Esophagus muscularis mucosa (tissue), 4 donors: ENCODE measurements around the gene PADI4. TPM values are rescaled to one million over a fixed set of nuclear protein-coding genes. Genes with fewer than 3 reads are reported as not detected.
"Not testable (repeated sequence)": the region's sequence is repeated elsewhere in the genome, so short reads cannot be mapped to it uniquely, and the experiment has no call there.

ENCODE experiments used
- DNase-seq: peaks from one replicate; pipeline ENCODE4 v3.0.0-alpha.2; 2017; ENCODE audit errors: extremely low spot score
- H3K27ac ChIP-seq, 4 donors: fragments of 200-600 bp; sonication (generic); replicated peaks in 1 of 4; 1 replicate in 3 of 4; 2 replicates in 1 of 4; pipeline ENCODE4 v1.5.1; 2016 to 2019; ENCODE audit warnings: mild to moderate bottlenecking in 1 of 4
- H3K27me3 ChIP-seq, 4 donors: fragments of 200-600 bp; sonication (generic); one replicate each; pipeline versions ENCODE4 v1.5.1 to v1.6.0; 2016 to 2019
- H3K36me3 ChIP-seq, 4 donors: fragments of 200-600 bp; sonication (generic); one replicate each; pipeline ENCODE4 v1.5.1; 2016 to 2019
- H3K4me1 ChIP-seq, 4 donors: fragments of 200-600 bp; sonication (generic); one replicate each; pipeline ENCODE4 v1.5.1; 2016 to 2019
- H3K4me3 ChIP-seq, 4 donors: fragments of 200-600 bp; sonication (generic); 1 replicate in 2 of 4; 2 replicates in 2 of 4; pipeline ENCODE4 v1.5.1; 2016 to 2019; ENCODE audit warnings: mild to moderate bottlenecking in 4 of 4, moderate library complexity in 1 of 4
- H3K9me3 ChIP-seq, 4 donors: fragments of 200-600 bp; sonication (generic); 1 replicate in 3 of 4; 2 replicates in 1 of 4; pipeline ENCODE4 v1.5.1; 2016 to 2019
- CTCF ChIP-seq, 3 experiments: fragments of 200-600 bp in 2 of 3; fragments of 450-650 bp in 1 of 3; sonication (generic) in 2 of 3; IDR thresholded peaks; one replicate each; pipeline ENCODE4 v1.5.1; 2017 to 2019; ENCODE audit warnings: antibody characterized with exemption in 3 of 3, mild to moderate bottlenecking in 2 of 3, moderate library complexity in 1 of 3
- EP300 ChIP-seq: sonication (generic); formaldehyde crosslinking; IDR thresholded peaks from one replicate; pipeline ENCODE4 v1.6.1; 2017; ENCODE audit warnings: antibody characterized with exemption
- POLR2A ChIP-seq: fragments of 450-650 bp; IDR thresholded peaks from one replicate; pipeline ENCODE4 v1.6.1; 2017; ENCODE audit warnings: antibody characterized with exemption, moderate library complexity, mild to moderate bottlenecking, low read depth
- POLR2AphosphoS5 ChIP-seq, 2 donors: sonication (generic); formaldehyde crosslinking; IDR thresholded peaks; one replicate each; pipeline ENCODE4 v1.6.1; 2017; ENCODE audit warnings: antibody characterized with exemption in 2 of 2
- WGBS: methylation state at CpG from one replicate; pipeline ENCODE4 v1.1.5; 2018; 5-methylcytosine and 5-hydroxymethylcytosine counted together
- intact Hi-C: fragments of 100-400 bp; cut with DNase I; formaldehyde crosslinking; loops from one replicate; pipeline ENCODE4 v1.15.1; 2023
- total RNA-seq, 4 donors: library from RNA; depleted of rRNA; stranded (reverse); fragments of >200 nt; gene quantifications; one replicate each; pipeline versions ENCODE4 v1.1.0 to v1.2.1, GENCODE V29; 2016

The PADI4 gene
- total RNA-seq, 4 donors from 2014 or later: 5.6 TPM; not detected in 3

- H3K9me3 ChIP-seq: peaks cover 0 to 10% (median 8%) of the 10 kb centered on the region in 4 donors
- no peak overlapping the region for H3K27ac ChIP-seq
- peaks cover 0 to 71% (median 0%) of the 10 kb centered on the region in 4 donors for H3K27me3 ChIP-seq
- H3K36me3 ChIP-seq: no peaks in the 10 kb centered on the region
- intact Hi-C loops: no loop called here
- WGBS: 52% methylated on average over 7 of the region's 7 CpGs
- H3K4me1 ChIP-seq: no peaks in the 10 kb centered on the region
- TF ChIP-seq EP300: no peak
- no peak for TF ChIP-seq POLR2AphosphoS5 (IDR thresholded peaks at IDR 0.05)
- TF ChIP-seq CTCF (IDR thresholded peaks at IDR 0.05): no peak
- no peak for TF ChIP-seq POLR2A
- no peak for DNase-seq
- H3K4me3 ChIP-seq: no peak overlapping the region
Observed at GRCh38 chr1:17315542-17316130, 7.6 kb downstream of the PADI4 start.

- H3K9me3 ChIP-seq: peaks cover 0 to 10% (median 8%) of the 10 kb centered on the region in 4 donors
- no peaks in the 10 kb centered on the region for H3K36me3 ChIP-seq
- no peak overlapping the region for H3K27ac ChIP-seq
- no peak for DNase-seq
- 90% methylated on average over 9 of the region's 9 CpGs for WGBS
- H3K27me3 ChIP-seq: peaks cover 0 to 61% (median 0%) of the 10 kb centered on the region in 4 donors
- TF ChIP-seq POLR2A (no peak), CTCF (IDR thresholded peaks at IDR 0.05) (no peak), EP300 (no peak), POLR2AphosphoS5 (IDR thresholded peaks at IDR 0.05) (no peak)
- no peaks in the 10 kb centered on the region for H3K4me1 ChIP-seq
- intact Hi-C loops: no loop called here
- H3K4me3 ChIP-seq: no peak overlapping the region
Observed at GRCh38 chr1:17316704-17317103, 8.7 kb downstream of the PADI4 start.

GRCh38 chr1:17318262-17318661 lies 10.3 kb downstream of the PADI4 start:
- intact Hi-C loops: no loop called here
- H3K27ac ChIP-seq: no peak overlapping the region
- no peak overlapping the region for H3K4me3 ChIP-seq
- H3K36me3 ChIP-seq: no peaks in the 10 kb centered on the region
- H3K9me3 ChIP-seq: peaks cover 0 to 10% (median 8%) of the 10 kb centered on the region in 4 donors
- 52% methylated on average over 6 of the region's 6 CpGs for WGBS
- H3K27me3 ChIP-seq: peaks cover 0 to 50% (median 0%) of the 10 kb centered on the region in 4 donors
- TF ChIP-seq EP300: no peak
- TF ChIP-seq CTCF (IDR thresholded peaks at IDR 0.05): no peak
- TF ChIP-seq POLR2A: no peak
- TF ChIP-seq POLR2AphosphoS5 (IDR thresholded peaks at IDR 0.05): no peak
- DNase-seq: no peak
- H3K4me1 ChIP-seq: no peaks in the 10 kb centered on the region

- Histone ChIP-seq H3K27ac (no peak overlapping the region), H3K27me3 (peaks cover 0 to 37% (median 0%) of the 10 kb centered on the region in 4 donors), H3K36me3 (no peaks in the 10 kb centered on the region), H3K9me3 (peaks cover 0 to 10% (median 8%) of the 10 kb centered on the region in 4 donors), H3K4me1 (no peaks in the 10 kb centered on the region), H3K4me3 (no peak overlapping the region)
- 87% methylated on average over 11 of the region's 11 CpGs for WGBS
- no peak for DNase-seq
- TF ChIP-seq POLR2AphosphoS5 (IDR thresholded peaks at IDR 0.05) (no peak), CTCF (IDR thresholded peaks at IDR 0.05) (no peak), POLR2A (no peak), EP300 (no peak)
- intact Hi-C loops: no loop called here
Observed at GRCh38 chr1:17319561-17320350, 11.8 kb downstream of the PADI4 start.

- Histone ChIP-seq H3K27me3 (peaks cover 0 to 21% (median 0%) of the 10 kb centered on the region in 4 donors), H3K9me3 (peaks cover 0 to 10% (median 8%) of the 10 kb centered on the region in 4 donors)
- H3K36me3 ChIP-seq, intact Hi-C loops, DNase-seq, H3K4me3 ChIP-seq, H3K4me1 ChIP-seq, H3K27ac ChIP-seq: not testable (repeated sequence)
- WGBS: 78% methylated on average over 6 of the region's 6 CpGs
Observed at GRCh38 chr1:17321857-17322390, 13.9 kb downstream of the PADI4 start.
